Activated T-helper 1 cell treated with anti-CD3 and anti-CD28 coated beads, Interleukin-12 subunit alpha, Interleukin-12 subunit beta, Interleukin-2, Interleukin-4 antibody, amounts not matched to agents 30 ng/mL and 10 ng/mL and 1 ng/mL, durations not matched to agents 14 hours and 24 hours and 36 hours (primary cell): ENCODE data around the gene FRZB. TPM values are rescaled to one million over a fixed set of nuclear protein-coding genes. Genes with fewer than 3 reads are reported as not detected.
"Not testable (repeated sequence)": the region's sequence is repeated elsewhere in the genome, so short reads cannot be mapped to it uniquely, and the experiment has no call there.

Experiments used
- DNase-seq: peaks from one replicate; pipeline ENCODE4 v3.0.0; 2021; ENCODE audit warnings: low spot score
- H3K27ac Mint-ChIP-seq: one replicate; pipeline ENCODE4 v1.8.0; 2021; ENCODE audit warnings: mild to moderate bottlenecking, mixed read lengths
- H3K27me3 Mint-ChIP-seq: one replicate; pipeline ENCODE4 v1.8.0; 2022; ENCODE audit warnings: mild to moderate bottlenecking, moderate library complexity, mixed read lengths; ENCODE audit not compliant: insufficient read depth
- H3K36me3 Mint-ChIP-seq: one replicate; pipeline ENCODE4 v1.8.0; 2021; ENCODE audit warnings: low read depth, mixed read lengths
- H3K4me1 Mint-ChIP-seq: one replicate; pipeline ENCODE4 v1.8.0; 2021; ENCODE audit warnings: low read depth, mixed read lengths
- H3K4me3 Mint-ChIP-seq: one replicate; pipeline ENCODE4 v1.8.0; 2021; ENCODE audit warnings: mild to moderate bottlenecking, moderate library complexity, mixed read lengths
- H3K9me3 Mint-ChIP-seq: one replicate; pipeline ENCODE4 v1.8.0; 2021; ENCODE audit warnings: mixed read lengths
- intact Hi-C: fragments of 100-400 bp; cut with micrococcal nuclease; formaldehyde crosslinking; loops from one replicate; pipeline ENCODE4 v1.15.1; 2024
- total RNA-seq: library from RNA; stranded (reverse); gene quantifications from 2 replicates; pipeline ENCODE4 v1.2.3, GENCODE V29; 2022

FRZB gene
- total RNA-seq, 1 donor from 2014 or later: not detected

- H3K4me3 Mint-ChIP-seq, H3K4me1 Mint-ChIP-seq, H3K36me3 Mint-ChIP-seq, H3K9me3 Mint-ChIP-seq, DNase-seq, intact Hi-C loops, H3K27me3 Mint-ChIP-seq, H3K27ac Mint-ChIP-seq: not testable (repeated sequence)
Measured at GRCh38 chr2:182880100-182880499, 13.7 kb upstream of the FRZB start.

GRCh38 chr2:182876653-182877052 lies 10.2 kb upstream of the FRZB start:
- H3K36me3 Mint-ChIP-seq, DNase-seq, H3K4me1 Mint-ChIP-seq, intact Hi-C loops, H3K9me3 Mint-ChIP-seq, H3K4me3 Mint-ChIP-seq, H3K27ac Mint-ChIP-seq, H3K27me3 Mint-ChIP-seq: not testable (repeated sequence)

- Mint-ChIP-seq H3K4me1 (peaks cover 18% of the 10 kb centered on the region), H3K27me3 (peaks cover 34% of the 10 kb centered on the region), H3K9me3 (peaks cover 4% of the 10 kb centered on the region), H3K4me3 (no peak overlapping the region), H3K27ac (no peak overlapping the region), H3K36me3 (no peaks in the 10 kb centered on the region)
- intact Hi-C loops: no loop called here
- DNase-seq: no peak
Measured at GRCh38 chr2:182870227-182870626, 3.8 kb upstream of the FRZB start.

- intact Hi-C loops: no loop called here
- Mint-ChIP-seq H3K36me3 (no peaks in the 10 kb centered on the region), H3K4me1 (peaks cover 18% of the 10 kb centered on the region), H3K4me3 (no peak overlapping the region), H3K27me3 (peaks cover 45% of the 10 kb centered on the region), H3K9me3 (peaks cover 4% of the 10 kb centered on the region), H3K27ac (no peak overlapping the region)
- DNase-seq: no peak
Measured at GRCh38 chr2:182868054-182868796, 1.8 kb upstream of the FRZB start.

- intact Hi-C loops: loop anchor here (2.0 kb wide), 1 partner anchor 113 kb away; no protein-coding TSS in a partner anchor
- Mint-ChIP-seq H3K4me1 (peaks cover 18% of the 10 kb centered on the region), H3K36me3 (no peaks in the 10 kb centered on the region), H3K9me3 (no peaks in the 10 kb centered on the region), H3K27ac (no peak overlapping the region), H3K4me3 (no peak overlapping the region), H3K27me3 (peaks cover 51% of the 10 kb centered on the region)
- DNase-seq: no peak
Measured at GRCh38 chr2:182867426-182868053, 1.1 kb upstream of the FRZB start.

- Mint-ChIP-seq H3K27ac (no peak overlapping the region), H3K9me3 (no peaks in the 10 kb centered on the region), H3K4me3 (peak overlapping the region; percentile 30), H3K36me3 (no peaks in the 10 kb centered on the region), H3K4me1 (peaks cover 18% of the 10 kb centered on the region), H3K27me3 (peaks cover 49% of the 10 kb centered on the region)
- intact Hi-C loops: loop anchor here (2.0 kb wide), 1 partner anchor 115 kb away; no protein-coding TSS in a partner anchor
- DNase-seq: no peak
Measured at GRCh38 chr2:182866095-182866460, 359 bp downstream of the FRZB start.

- H3K9me3 Mint-ChIP-seq: no peaks in the 10 kb centered on the region
- no peak overlapping the region for H3K4me3 Mint-ChIP-seq
- peaks cover 50% of the 10 kb centered on the region for H3K27me3 Mint-ChIP-seq
- intact Hi-C loops: no loop called here
- H3K36me3 Mint-ChIP-seq: no peaks in the 10 kb centered on the region
- DNase-seq: no peak
- H3K27ac Mint-ChIP-seq: no peak overlapping the region
- H3K4me1 Mint-ChIP-seq: peaks cover 18% of the 10 kb centered on the region
Measured at GRCh38 chr2:182864949-182865570, 1.4 kb downstream of the FRZB start.

- Mint-ChIP-seq H3K9me3 (no peaks in the 10 kb centered on the region), H3K36me3 (no peaks in the 10 kb centered on the region), H3K4me3 (no peak overlapping the region), H3K4me1 (peaks cover 18% of the 10 kb centered on the region), H3K27me3 (peaks cover 46% of the 10 kb centered on the region), H3K27ac (no peak overlapping the region)
- no peak for DNase-seq
- intact Hi-C loops: no loop called here
Measured at GRCh38 chr2:182863642-182864041, 2.8 kb downstream of the FRZB start.

GRCh38 chr2:182862091-182862490 lies 4.3 kb downstream of the FRZB start:
- intact Hi-C loops: no loop called here
- Mint-ChIP-seq H3K27ac (no peak overlapping the region), H3K36me3 (no peaks in the 10 kb centered on the region), H3K27me3 (peaks cover 33% of the 10 kb centered on the region), H3K9me3 (no peaks in the 10 kb centered on the region), H3K4me3 (no peak overlapping the region), H3K4me1 (peaks cover 11% of the 10 kb centered on the region)
- no peak for DNase-seq

GRCh38 chr2:182860858-182861257 lies 5.6 kb downstream of the FRZB start:
- Mint-ChIP-seq H3K36me3 (no peaks in the 10 kb centered on the region), H3K9me3 (no peaks in the 10 kb centered on the region)
- intact Hi-C loops: no loop called here

GRCh38 chr2:182858671-182859070 lies 7.8 kb downstream of the FRZB start:
- Mint-ChIP-seq H3K4me1 (no peaks in the 10 kb centered on the region), H3K4me3 (no peak overlapping the region), H3K9me3 (no peaks in the 10 kb centered on the region), H3K27me3 (peaks cover 17% of the 10 kb centered on the region), H3K27ac (no peak overlapping the region), H3K36me3 (no peaks in the 10 kb centered on the region)
- intact Hi-C loops: no loop called here
- no peak for DNase-seq

More at GRCh38 chr2:182860858-182861257, 5.6 kb downstream of the FRZB start:
- no peak for DNase-seq
- Mint-ChIP-seq H3K4me1 (peaks cover 4% of the 10 kb centered on the region), H3K4me3 (no peak overlapping the region), H3K27me3 (peaks cover 26% of the 10 kb centered on the region), H3K27ac (no peak overlapping the region)

- Mint-ChIP-seq H3K9me3 (no peaks in the 10 kb centered on the region), H3K27me3 (peaks cover 9% of the 10 kb centered on the region), H3K4me1 (no peaks in the 10 kb centered on the region), H3K4me3 (no peak overlapping the region), H3K36me3 (no peaks in the 10 kb centered on the region), H3K27ac (no peak overlapping the region)
- intact Hi-C loops: no loop called here
- no peak for DNase-seq
Measured at GRCh38 chr2:182855376-182855775, 11.1 kb downstream of the FRZB start.

GRCh38 chr2:182854375-182855105 lies 11.9 kb downstream of the FRZB start:
- Mint-ChIP-seq H3K4me1 (no peaks in the 10 kb centered on the region), H3K9me3 (no peaks in the 10 kb centered on the region), H3K27me3 (peaks cover 9% of the 10 kb centered on the region), H3K4me3 (no peak overlapping the region), H3K27ac (no peak overlapping the region), H3K36me3 (no peaks in the 10 kb centered on the region)
- no peak for DNase-seq
- intact Hi-C loops: no loop called here
